Neural crest cell (in vitro differentiated cells): ENCODE data around the gene PLCH2. TPM values are rescaled to one million over a fixed set of nuclear protein-coding genes. Genes with fewer than 3 reads are reported as not detected.
A peak's percentile ranks its signal among the peaks of the same experiment; 100 is the strongest.

Experiments used
- DNase-seq: peaks from one replicate; pipeline ENCODE4 v3.0.0; 2021; ENCODE audit warnings: low read depth, mixed read lengths, low spot score
- H3K27ac Mint-ChIP-seq: one replicate; pipeline ENCODE4 v1.8.0; 2021; ENCODE audit warnings: mild to moderate bottlenecking, mixed read lengths; ENCODE audit not compliant: unreplicated experiment
- H3K27me3 Mint-ChIP-seq: 2 replicates; pipeline ENCODE4 v1.8.0; 2021; ENCODE audit warnings: low read depth, mild to moderate bottlenecking, mixed read lengths
- H3K36me3 Mint-ChIP-seq: 2 replicates; pipeline ENCODE4 v1.8.0; 2021; ENCODE audit warnings: low read depth, mild to moderate bottlenecking, mixed read lengths
- H3K4me1 Mint-ChIP-seq: 2 replicates; pipeline ENCODE4 v1.8.0; 2021; ENCODE audit warnings: mixed read lengths
- H3K4me3 Mint-ChIP-seq: one replicate; pipeline ENCODE4 v1.8.0; 2021; ENCODE audit warnings: mild to moderate bottlenecking, mixed read lengths
- H3K9me3 Mint-ChIP-seq: 2 replicates; pipeline ENCODE4 v1.8.0; 2021; ENCODE audit warnings: mixed read lengths
- total RNA-seq: library from RNA; stranded (reverse); gene quantifications from 2 replicates; pipeline ENCODE4 v1.2.1, GENCODE V29; 2021
- TF ChIP-seq, protein P1 (sequence below): fragments of 200-600 bp; sonication (generic); conservative IDR thresholded peaks from 2 replicates; pipeline ENCODE4 v1.5.0; 2021; ENCODE audit warnings: antibody characterized with exemption, mild to moderate bottlenecking

The PLCH2 gene
- total RNA-seq, 1 donor from 2014 or later, result 0.37 TPM

DNA sequence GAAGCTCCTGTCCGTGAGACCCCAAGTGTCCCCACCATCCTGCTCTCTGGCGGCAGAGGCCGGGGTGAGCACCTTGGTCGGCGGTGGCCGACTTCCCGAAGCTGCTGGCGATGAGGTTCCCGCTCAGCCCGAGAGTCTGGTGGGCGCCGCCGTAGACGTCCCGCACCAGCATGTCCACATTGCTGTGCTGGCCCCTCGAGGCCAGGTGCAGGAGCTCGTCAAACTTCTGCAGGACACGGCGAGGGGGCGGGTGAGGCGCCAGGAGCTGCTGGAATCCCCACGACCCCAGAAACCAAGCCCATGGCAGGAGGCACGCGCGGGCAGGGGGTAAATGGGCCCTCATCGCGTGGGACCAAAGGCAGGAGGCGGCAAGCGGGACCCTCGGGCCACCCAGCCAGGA, 43.6 kb downstream of the PLCH2 start:
- Mint-ChIP-seq H3K27me3 (no peaks in the 10 kb centered on the region), H3K9me3 (no peaks in the 10 kb centered on the region), H3K4me1 (peaks cover 10% of the 10 kb centered on the region), H3K27ac (no peak overlapping the region), H3K4me3 (no peak overlapping the region), H3K36me3 (no peaks in the 10 kb centered on the region)
- TF ChIP-seq, protein P1, sequence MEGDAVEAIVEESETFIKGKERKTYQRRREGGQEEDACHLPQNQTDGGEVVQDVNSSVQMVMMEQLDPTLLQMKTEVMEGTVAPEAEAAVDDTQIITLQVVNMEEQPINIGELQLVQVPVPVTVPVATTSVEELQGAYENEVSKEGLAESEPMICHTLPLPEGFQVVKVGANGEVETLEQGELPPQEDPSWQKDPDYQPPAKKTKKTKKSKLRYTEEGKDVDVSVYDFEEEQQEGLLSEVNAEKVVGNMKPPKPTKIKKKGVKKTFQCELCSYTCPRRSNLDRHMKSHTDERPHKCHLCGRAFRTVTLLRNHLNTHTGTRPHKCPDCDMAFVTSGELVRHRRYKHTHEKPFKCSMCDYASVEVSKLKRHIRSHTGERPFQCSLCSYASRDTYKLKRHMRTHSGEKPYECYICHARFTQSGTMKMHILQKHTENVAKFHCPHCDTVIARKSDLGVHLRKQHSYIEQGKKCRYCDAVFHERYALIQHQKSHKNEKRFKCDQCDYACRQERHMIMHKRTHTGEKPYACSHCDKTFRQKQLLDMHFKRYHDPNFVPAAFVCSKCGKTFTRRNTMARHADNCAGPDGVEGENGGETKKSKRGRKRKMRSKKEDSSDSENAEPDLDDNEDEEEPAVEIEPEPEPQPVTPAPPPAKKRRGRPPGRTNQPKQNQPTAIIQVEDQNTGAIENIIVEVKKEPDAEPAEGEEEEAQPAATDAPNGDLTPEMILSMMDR, result no peak
- no peak for DNase-seq

DNA sequence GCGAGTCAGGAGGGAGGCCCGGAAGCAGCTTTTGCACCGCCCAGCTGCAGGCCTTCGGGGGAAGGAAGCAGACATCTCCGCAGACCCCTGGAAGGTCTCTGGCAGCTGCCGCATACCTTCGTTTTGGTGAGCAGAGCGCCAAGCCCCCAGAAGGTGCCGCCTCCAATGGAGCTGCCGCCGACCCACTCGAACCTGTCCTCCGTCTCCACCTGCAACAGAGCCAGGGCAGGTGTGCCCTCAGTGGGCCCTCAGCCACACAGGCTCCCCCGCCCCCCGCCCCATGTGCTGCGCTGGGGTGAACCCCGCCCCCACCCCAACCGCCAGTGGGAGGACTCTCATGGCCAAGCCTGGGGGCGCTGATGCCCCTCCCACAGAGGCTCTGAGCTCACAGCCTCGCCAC, 44.1 kb downstream of the PLCH2 start:
- TF ChIP-seq, protein P1, result no peak
- Mint-ChIP-seq H3K27me3 (no peaks in the 10 kb centered on the region), H3K4me3 (no peak overlapping the region), H3K27ac (no peak overlapping the region), H3K36me3 (no peaks in the 10 kb centered on the region), H3K9me3 (no peaks in the 10 kb centered on the region), H3K4me1 (peaks cover 14% of the 10 kb centered on the region)
- DNase-seq, result no peak

DNA sequence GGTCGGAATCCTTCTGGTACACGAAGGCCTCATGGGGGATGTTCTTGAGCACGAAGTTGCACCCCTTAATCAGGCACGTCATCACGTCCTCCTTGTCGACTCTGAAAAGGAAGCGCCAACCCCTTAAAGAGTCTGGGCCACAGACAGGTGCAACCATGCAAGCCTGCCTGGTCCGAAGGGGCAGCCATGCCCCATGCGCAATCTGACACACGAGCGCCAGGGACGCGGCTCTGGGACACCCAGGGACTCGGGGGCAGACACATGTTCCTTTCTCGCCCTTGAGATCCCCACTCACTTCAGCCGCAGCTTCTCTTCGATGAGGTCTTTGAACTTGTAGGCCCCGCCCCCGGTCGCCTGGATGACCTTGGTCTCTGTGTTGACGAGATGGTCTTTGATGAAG, 44.7 kb downstream of the PLCH2 start:
- DNase-seq, result no peak
- Mint-ChIP-seq H3K9me3 (no peaks in the 10 kb centered on the region), H3K27ac (no peak overlapping the region), H3K27me3 (no peaks in the 10 kb centered on the region), H3K4me3 (no peak overlapping the region), H3K36me3 (no peaks in the 10 kb centered on the region), H3K4me1 (peaks cover 18% of the 10 kb centered on the region)
- TF ChIP-seq, protein P1, result no peak

DNA sequence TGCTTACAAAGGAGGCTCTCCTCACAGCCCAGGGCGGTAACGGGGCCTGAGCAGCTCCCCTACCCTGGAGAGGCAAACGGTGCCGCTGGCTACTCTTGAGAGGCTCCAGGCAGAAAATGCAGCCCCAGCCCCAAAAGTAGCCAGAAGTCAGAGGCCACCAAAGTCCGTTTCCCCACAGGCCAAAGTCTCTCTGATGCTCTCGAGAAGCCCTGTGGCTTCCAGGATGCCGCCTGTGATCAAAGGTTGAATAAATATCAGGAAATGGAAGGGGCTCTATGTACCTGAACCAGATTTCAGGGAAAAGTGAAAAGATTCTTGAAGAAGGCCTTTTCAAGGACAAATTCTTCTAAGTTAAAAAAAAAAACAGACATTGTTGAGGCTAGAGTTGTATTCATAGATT, 46.1 kb downstream of the PLCH2 start:
- H3K4me3 Mint-ChIP-seq, result peak overlapping the region; percentile 70
- H3K4me1 Mint-ChIP-seq, result peaks cover 28% of the 10 kb centered on the region
- no peak for DNase-seq
- H3K9me3 Mint-ChIP-seq, result no peaks in the 10 kb centered on the region
- no peaks in the 10 kb centered on the region for H3K36me3 Mint-ChIP-seq
- TF ChIP-seq, protein P1, result no peak
- H3K27me3 Mint-ChIP-seq, result peaks cover 5% of the 10 kb centered on the region
- H3K27ac Mint-ChIP-seq, result peak overlapping the region; percentile 20

DNA sequence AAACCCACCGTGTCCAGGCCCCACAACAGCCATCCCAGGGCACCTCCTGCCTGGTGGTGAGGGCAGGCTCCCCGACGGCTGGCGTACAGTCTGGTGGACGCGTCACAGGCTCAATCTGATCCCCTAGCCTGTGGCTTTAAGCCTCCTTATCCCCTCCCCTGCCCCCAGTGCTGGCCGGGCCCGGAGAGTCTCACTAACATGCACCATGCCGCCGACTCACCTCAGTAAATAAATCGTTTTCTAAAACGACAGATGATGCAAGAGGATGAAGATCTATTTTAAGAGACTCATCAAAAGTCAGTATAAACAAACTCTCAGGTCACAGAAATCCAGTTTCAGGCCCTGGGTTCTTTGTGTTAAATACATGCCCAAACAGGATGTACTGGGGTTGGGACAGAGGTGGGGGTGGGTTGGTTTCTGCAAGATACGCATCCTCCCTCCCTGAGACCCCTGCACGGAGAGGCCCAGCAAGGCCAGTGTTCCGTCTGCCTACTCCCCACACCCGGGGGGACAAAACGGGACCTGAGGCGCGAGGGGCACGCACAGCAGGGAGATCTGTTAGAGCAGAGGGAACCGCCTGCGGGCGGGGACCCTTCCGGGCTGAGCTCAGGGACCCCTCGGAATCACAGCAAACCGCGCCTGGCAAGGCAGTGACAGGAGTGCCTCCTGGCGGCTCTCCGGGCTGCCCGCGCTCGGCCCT, 47.3 kb downstream of the PLCH2 start:
- Mint-ChIP-seq H3K36me3 (no peaks in the 10 kb centered on the region), H3K9me3 (no peaks in the 10 kb centered on the region), H3K27me3 (peaks cover 14% of the 10 kb centered on the region), H3K4me3 (peak overlapping the region; percentile 70), H3K4me1 (peaks cover 30% of the 10 kb centered on the region), H3K27ac (no peak overlapping the region)
- no peak for DNase-seq
- TF ChIP-seq, protein P1, result no peak
